ENCODE results near the gene UBE2D2. TPM values are rescaled to one million over a fixed set of nuclear protein-coding genes. Genes with fewer than 3 reads are reported as not detected.
A peak's percentile ranks its signal among the peaks of the same experiment; 100 is the strongest.

The UBE2D2 gene
- total RNA-seq, 1 experiment from 2014 or later, result 187 TPM

GRCh38 chr5:139642891-139643871 is 82.0 kb downstream of the UBE2D2 start:
- peaks cover 43% of the 10 kb centered on the region for H3K36me3 Mint-ChIP-seq (ENCODE audit: insufficient read depth, unreplicated experiment)
- peak; percentile 92 for DNase-seq
- BruUV-seq (replicated peaks), result no TSS peak
- no peaks in the 10 kb centered on the region for H3K9me3 Mint-ChIP-seq (ENCODE audit: low read depth, unreplicated experiment)
- peak overlapping the region; percentile 89 for H3K27ac Mint-ChIP-seq (ENCODE audit: unreplicated experiment)
- no peaks in the 10 kb centered on the region for H3K27me3 Mint-ChIP-seq (ENCODE audit: unreplicated experiment)
- peaks cover 95% of the 10 kb centered on the region for H3K4me1 Mint-ChIP-seq (ENCODE audit: low read depth, unreplicated experiment)
- H3K4me3 Mint-ChIP-seq (ENCODE audit: low read depth, unreplicated experiment), result peak overlapping the region; percentile 39
- intact Hi-C loops (cut with micrococcal nuclease; ENCODE audit: unreplicated experiment), result no loop called here
- CTCF ChIA-PET, result interaction anchor here (0.9 to 1.5 kb wide), 3 partner anchors 9 to 122 kb away, joined by 3 to 6 read pairs (median 3); no protein-coding TSS in a partner anchor
- TF ChIP-seq CTCF (IDR thresholded peaks at IDR 0.05; ENCODE audit: unreplicated experiment), result no peak

- H3K27me3 Mint-ChIP-seq (ENCODE audit: unreplicated experiment), result no peaks in the 10 kb centered on the region
- H3K36me3 Mint-ChIP-seq (ENCODE audit: insufficient read depth, unreplicated experiment), result peaks cover 42% of the 10 kb centered on the region
- intact Hi-C loops (cut with micrococcal nuclease; ENCODE audit: unreplicated experiment), result no loop called here
- TF ChIP-seq CTCF (IDR thresholded peaks at IDR 0.05; ENCODE audit: unreplicated experiment), result no peak
- no peaks in the 10 kb centered on the region for H3K9me3 Mint-ChIP-seq (ENCODE audit: low read depth, unreplicated experiment)
- CTCF ChIA-PET, result no interaction called here
- BruUV-seq (replicated peaks), result no TSS peak
- peaks cover 86% of the 10 kb centered on the region for H3K4me1 Mint-ChIP-seq (ENCODE audit: low read depth, unreplicated experiment)
- H3K27ac Mint-ChIP-seq (ENCODE audit: unreplicated experiment), result peak overlapping the region; percentile 89
- H3K4me3 Mint-ChIP-seq (ENCODE audit: low read depth, unreplicated experiment), result peak overlapping the region; percentile 39
- DNase-seq, result peak; percentile 2
Observed at GRCh38 chr5:139644001-139644456, 82.9 kb downstream of the UBE2D2 start.

- Mint-ChIP-seq H3K36me3 (ENCODE audit: insufficient read depth, unreplicated experiment) (peaks cover 50% of the 10 kb centered on the region), H3K27ac (ENCODE audit: unreplicated experiment) (peak overlapping the region; percentile 89), H3K4me3 (ENCODE audit: low read depth, unreplicated experiment) (no peak overlapping the region), H3K4me1 (ENCODE audit: low read depth, unreplicated experiment) (peaks cover 78% of the 10 kb centered on the region), H3K27me3 (ENCODE audit: unreplicated experiment) (no peaks in the 10 kb centered on the region), H3K9me3 (ENCODE audit: low read depth, unreplicated experiment) (no peaks in the 10 kb centered on the region)
- CTCF ChIA-PET, result no interaction called here
- TF ChIP-seq CTCF (IDR thresholded peaks at IDR 0.05; ENCODE audit: unreplicated experiment), result no peak
- peak; percentile 1 for DNase-seq
- BruUV-seq (replicated peaks), result no TSS peak
- intact Hi-C loops (cut with micrococcal nuclease; ENCODE audit: unreplicated experiment), result no loop called here
Observed at GRCh38 chr5:139644646-139645429, 83.7 kb downstream of the UBE2D2 start.

GRCh38 chr5:139645430-139645871 is 84.3 kb downstream of the UBE2D2 start:
- no peaks in the 10 kb centered on the region for H3K9me3 Mint-ChIP-seq (ENCODE audit: low read depth, unreplicated experiment)
- no peak for DNase-seq
- no peaks in the 10 kb centered on the region for H3K27me3 Mint-ChIP-seq (ENCODE audit: unreplicated experiment)
- H3K4me1 Mint-ChIP-seq (ENCODE audit: low read depth, unreplicated experiment), result peaks cover 72% of the 10 kb centered on the region
- intact Hi-C loops (cut with micrococcal nuclease; ENCODE audit: unreplicated experiment), result no loop called here
- H3K4me3 Mint-ChIP-seq (ENCODE audit: low read depth, unreplicated experiment), result no peak overlapping the region
- CTCF ChIA-PET, result no interaction called here
- peaks cover 55% of the 10 kb centered on the region for H3K36me3 Mint-ChIP-seq (ENCODE audit: insufficient read depth, unreplicated experiment)
- no peak for TF ChIP-seq CTCF (IDR thresholded peaks at IDR 0.05; ENCODE audit: unreplicated experiment)
- H3K27ac Mint-ChIP-seq (ENCODE audit: unreplicated experiment), result peak overlapping the region; percentile 1
- no TSS peak for BruUV-seq (replicated peaks)

Data from Calu3 (cell line).